ENCODE measurements around the gene CENPA.
A peak's percentile ranks its signal among the peaks of the same experiment; 100 is the strongest.
"Not testable (repeated sequence)": the region's sequence is repeated elsewhere in the genome, so short reads cannot be mapped to it uniquely, and the experiment has no call there.

Gene CENPA

DNA sequence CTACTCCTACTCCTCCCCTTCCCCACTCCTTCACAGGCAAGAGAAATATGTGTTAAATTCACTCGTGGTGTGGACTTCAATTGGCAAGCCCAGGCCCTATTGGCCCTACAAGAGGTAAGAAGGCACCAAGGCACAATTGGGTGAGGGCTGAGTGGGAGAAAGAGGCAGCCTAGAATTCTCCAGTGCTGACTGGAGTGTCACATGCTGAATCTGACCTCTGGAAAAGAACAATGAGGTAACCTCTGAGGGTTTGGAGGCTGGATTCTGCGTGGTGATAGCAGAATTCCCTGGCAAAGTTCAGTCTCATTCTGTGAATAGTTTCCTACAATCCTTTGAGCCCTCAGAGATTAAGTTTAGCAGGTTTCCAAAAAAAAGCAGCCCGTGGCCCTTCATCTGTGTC lies 6.9 kb downstream of the CENPA start:
- DNase-seq (ENCODE audit: low read depth) = no peak
- no peak overlapping the region for H3K4me3 ChIP-seq (ENCODE audit: low read length)
- TF ChIP-seq, protein P1, sequence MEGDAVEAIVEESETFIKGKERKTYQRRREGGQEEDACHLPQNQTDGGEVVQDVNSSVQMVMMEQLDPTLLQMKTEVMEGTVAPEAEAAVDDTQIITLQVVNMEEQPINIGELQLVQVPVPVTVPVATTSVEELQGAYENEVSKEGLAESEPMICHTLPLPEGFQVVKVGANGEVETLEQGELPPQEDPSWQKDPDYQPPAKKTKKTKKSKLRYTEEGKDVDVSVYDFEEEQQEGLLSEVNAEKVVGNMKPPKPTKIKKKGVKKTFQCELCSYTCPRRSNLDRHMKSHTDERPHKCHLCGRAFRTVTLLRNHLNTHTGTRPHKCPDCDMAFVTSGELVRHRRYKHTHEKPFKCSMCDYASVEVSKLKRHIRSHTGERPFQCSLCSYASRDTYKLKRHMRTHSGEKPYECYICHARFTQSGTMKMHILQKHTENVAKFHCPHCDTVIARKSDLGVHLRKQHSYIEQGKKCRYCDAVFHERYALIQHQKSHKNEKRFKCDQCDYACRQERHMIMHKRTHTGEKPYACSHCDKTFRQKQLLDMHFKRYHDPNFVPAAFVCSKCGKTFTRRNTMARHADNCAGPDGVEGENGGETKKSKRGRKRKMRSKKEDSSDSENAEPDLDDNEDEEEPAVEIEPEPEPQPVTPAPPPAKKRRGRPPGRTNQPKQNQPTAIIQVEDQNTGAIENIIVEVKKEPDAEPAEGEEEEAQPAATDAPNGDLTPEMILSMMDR (IDR thresholded peaks at IDR 0.05; ENCODE audit: insufficient read depth, low read depth, low read length, missing control alignments) = no peak

- DNase-seq (ENCODE audit: low read depth) = no peak
- no peak overlapping the region for H3K4me3 ChIP-seq (ENCODE audit: low read length)
- TF ChIP-seq, protein P1 (IDR thresholded peaks at IDR 0.05; ENCODE audit: insufficient read depth, low read depth, low read length, missing control alignments) = no peak
Measured at GRCh38 chr2:26793518-26793917, 7.7 kb downstream of the CENPA start.

- H3K4me3 ChIP-seq (ENCODE audit: low read length); DNase-seq (ENCODE audit: low read depth): not testable (repeated sequence)
Measured at GRCh38 chr2:26795135-26795534, 9.3 kb downstream of the CENPA start.

- TF ChIP-seq, protein P1 (IDR thresholded peaks at IDR 0.05; ENCODE audit: insufficient read depth, low read depth, low read length, missing control alignments) = no peak
- H3K4me3 ChIP-seq (ENCODE audit: low read length) = no peak overlapping the region
Measured at GRCh38 chr2:26801328-26801727, 15.5 kb downstream of the CENPA start.

DNA sequence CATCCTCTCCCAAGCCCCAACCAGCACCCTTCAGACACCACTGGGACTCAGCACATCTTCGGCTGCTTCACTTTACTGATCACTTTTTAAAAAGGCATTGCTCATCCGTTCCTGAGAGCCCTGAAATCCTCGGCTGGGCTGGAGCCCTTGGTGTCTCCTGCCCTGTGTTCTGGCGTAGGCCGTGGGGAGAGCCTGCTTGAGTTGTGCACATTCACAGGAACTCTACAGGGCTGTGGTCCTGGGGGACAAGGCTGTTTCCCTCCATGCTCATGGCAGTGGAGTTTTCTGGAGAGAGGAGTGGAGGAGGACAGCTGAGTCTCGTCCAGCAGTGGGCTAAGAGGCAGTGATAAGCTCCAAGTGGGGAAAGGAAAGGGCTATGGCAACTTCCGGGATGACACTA lies 15.9 kb downstream of the CENPA start:
- DNase-seq (ENCODE audit: low read depth) = no peak
- TF ChIP-seq, protein P1 (IDR thresholded peaks at IDR 0.05; ENCODE audit: insufficient read depth, low read depth, low read length, missing control alignments) = no peak
- H3K4me3 ChIP-seq (ENCODE audit: low read length) = no peak overlapping the region

More at GRCh38 chr2:26801328-26801727, 15.5 kb downstream of the CENPA start:
- DNase-seq (ENCODE audit: low read depth) = no peak

DNA sequence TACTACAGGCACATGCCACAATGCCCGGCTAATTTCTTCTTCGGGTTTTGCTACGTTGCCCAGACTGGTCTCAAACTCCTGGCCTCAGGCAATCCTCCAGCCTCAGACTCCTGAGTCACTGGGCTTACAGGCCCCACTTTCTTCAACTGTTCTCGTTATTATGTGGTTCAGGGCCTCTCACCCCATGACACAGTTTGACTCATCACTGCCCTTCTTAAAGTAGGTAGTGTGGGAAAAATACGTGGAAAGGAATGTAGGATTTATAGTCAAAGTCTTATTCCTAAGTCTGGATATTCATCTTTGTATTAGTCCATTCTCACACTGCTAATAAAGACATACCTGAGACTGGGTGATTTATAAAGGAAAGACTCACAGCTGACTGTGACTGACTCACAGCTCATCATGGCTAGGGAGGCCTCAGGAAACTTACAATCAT lies 19.4 kb downstream of the CENPA start:
- H3K4me3 ChIP-seq (ENCODE audit: low read length) = no peak overlapping the region
- TF ChIP-seq, protein P1 (IDR thresholded peaks at IDR 0.05; ENCODE audit: insufficient read depth, low read depth, low read length, missing control alignments) = no peak
- peak; percentile 98 for DNase-seq (ENCODE audit: low read depth)

GRCh38 chr2:26807788-26808460 lies 22.1 kb downstream of the CENPA start:
- TF ChIP-seq, protein P1 (IDR thresholded peaks at IDR 0.05; ENCODE audit: insufficient read depth, low read depth, low read length, missing control alignments) = no peak
- H3K4me3 ChIP-seq (ENCODE audit: low read length) = no peak overlapping the region
- no peak for DNase-seq (ENCODE audit: low read depth)

Data from epithelial cell of esophagus (primary cell).